CD4-positive, alpha-beta T cell treated with Interleukin-6 for 4 hours (primary cell): ENCODE results near the gene LACTB.

ENCODE experiments used
- DNase-seq: peaks from one replicate; pipeline ENCODE4 v3.0.0-alpha.2; 2020; ENCODE audit warnings: mixed read lengths

LACTB gene

GRCh38 chr15:63181648-63182047 is 60.0 kb downstream of the LACTB start:
- DNase-seq, result no peak

- DNase-seq, result no peak
Measured at GRCh38 chr15:63185206-63185605, 63.5 kb downstream of the LACTB start.

- no peak for DNase-seq
Measured at GRCh38 chr15:63186065-63186464, 64.4 kb downstream of the LACTB start.

DNA sequence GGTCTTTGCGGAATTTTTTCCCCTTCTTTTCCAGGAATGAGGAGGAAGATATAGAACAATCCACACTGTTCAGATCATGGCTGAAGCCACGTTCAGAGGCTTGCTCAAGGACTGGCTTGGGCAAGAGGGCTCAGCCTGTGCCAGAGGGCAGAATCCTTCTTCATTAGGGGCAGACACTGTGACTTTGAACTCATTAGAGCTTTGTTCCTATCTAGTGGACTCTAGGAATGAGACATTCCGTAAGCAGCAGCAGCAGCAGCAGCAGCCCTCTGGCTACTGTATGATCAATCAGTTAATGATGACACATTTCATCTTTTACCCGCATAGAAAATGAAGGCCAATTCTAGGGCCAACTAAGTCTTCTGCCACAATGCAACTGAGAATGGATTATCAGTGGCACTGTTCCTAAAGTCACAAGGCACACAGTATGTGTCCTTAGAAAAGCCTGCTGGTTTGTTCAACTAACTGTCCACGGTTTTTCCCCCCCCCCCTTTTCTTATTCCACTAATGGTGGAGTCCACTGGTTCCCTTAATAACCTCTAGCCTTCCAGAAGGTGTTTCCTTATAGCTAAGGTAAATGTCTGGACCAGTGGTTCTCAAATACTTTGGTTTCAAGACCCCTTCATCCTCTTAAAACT is 66.0 kb downstream of the LACTB start:
- DNase-seq, result no peak

- DNase-seq, result no peak
Measured at GRCh38 chr15:63188247-63188925, 66.7 kb downstream of the LACTB start.

GRCh38 chr15:63188926-63189871 is 67.5 kb downstream of the LACTB start, which contains the start of gene RAB8B:
TSS of gene RAB8B (plus strand) at chr15:63189606. CDS start at chr15:63189625, 19 bp downstream.
- DNase-seq, result peak; percentile 99

- DNase-seq, result no peak
Measured at GRCh38 chr15:63189941-63190768, 68.5 kb downstream of the LACTB start.

GRCh38 chr15:63190769-63191649 is 69.3 kb downstream of the LACTB start:
- no peak for DNase-seq
